Adrenal gland (tissue), 5 donors: ENCODE data around the gene AIF1L.

ENCODE experiments used
- CTCF ChIP-seq, 6 experiments: fragments of 450-650 bp in 4 of 6; fragments of 200-600 bp in 2 of 6; sonication (generic) in 1 of 6; IDR thresholded peaks; 1 replicate in 5 of 6; 2 replicates in 1 of 6; pipeline versions ENCODE4 v1.5.1 to v1.8.0; 2016 to 2021; ENCODE audit warnings: antibody characterized with exemption in 6 of 6, mild to moderate bottlenecking in 2 of 6, moderate library complexity in 1 of 6
- POLR2A ChIP-seq, 2 donors: fragments of 450-650 bp; IDR thresholded peaks; one replicate each; pipeline ENCODE4 v1.6.1; 2017; ENCODE audit warnings: antibody characterized with exemption in 2 of 2, mild to moderate bottlenecking in 2 of 2, moderate library complexity in 1 of 2
- donor health status: DM: no; HTN: no; CAD: no.

- TF ChIP-seq CTCF (IDR thresholded peaks at IDR 0.05) (no peak), POLR2A (IDR thresholded peaks at IDR 0.05) (no peak)
Measured at GRCh38 chr9:131097948-131098278, 1.6 kb downstream of the AIF1L start.
